Caco-2 (cell line): Measurements from ENCODE around the gene TRAK2. TPM values are rescaled to one million over a fixed set of nuclear protein-coding genes. Genes with fewer than 3 reads are reported as not detected.
A peak's percentile ranks its signal among the peaks of the same experiment; 100 is the strongest.

Experiments used
- BruUV-seq: library from RNA; stranded (reverse); fragments of 400-500 nt; replicated peaks from 2 replicates; lab custom pipeline; 2021; lab: Mats Ljungman, UMichigan
- CTCF ChIA-PET: fragments of 300-600 bp; sonication (Branson Sonifier 250); formaldehyde crosslinking; loops from one replicate; lab custom pipeline; 2022; ENCODE audit warnings: antibody characterized with exemption; lab: Charles Lee
- POLR2A ChIA-PET: fragments of 300-600 bp; sonication (Branson Sonifier 250); formaldehyde crosslinking; loops from one replicate; lab custom pipeline; 2022; ENCODE audit warnings: antibody characterized with exemption; lab: Charles Lee
- DNase-seq, 2 experiments: peaks; one replicate each; pipeline versions ENCODE4 v3.0.0 to v3.0.0-alpha.2; 2020 to 2022
- H3K27me3 ChIP-seq: replicated peaks from 2 replicates; pipeline ENCODE4 v1.6.0; 2011; ENCODE audit warnings: low read length; ENCODE audit not compliant: control insufficient read depth, insufficient read depth
- H3K36me3 ChIP-seq: 2 replicates; pipeline ENCODE4 v1.5.1; 2011; ENCODE audit warnings: low read length; ENCODE audit not compliant: control insufficient read depth, insufficient read depth
- H3K4me1 ChIP-seq: fragments of 250-450 bp; sonication (Bioruptor Pico); 2 replicates; pipeline ENCODE4 v1.5.1; 2020; ENCODE audit warnings: mild to moderate bottlenecking
- H3K4me3 ChIP-seq: 2 replicates; pipeline ENCODE4 v1.5.1; 2011; ENCODE audit warnings: low read depth, mild to moderate bottlenecking, control low read depth, low read length
- H3K9me3 ChIP-seq: fragments of 250-450 bp; sonication (Bioruptor Pico); 2 replicates; pipeline ENCODE4 v1.5.1; 2020; ENCODE audit warnings: mild to moderate bottlenecking, moderate library complexity
- H3K27ac Mint-ChIP-seq: one replicate; pipeline ENCODE4 v1.8.0; 2022; ENCODE audit warnings: mixed read lengths; ENCODE audit not compliant: unreplicated experiment
- H3K27me3 Mint-ChIP-seq: one replicate; pipeline ENCODE4 v1.8.0; 2022; ENCODE audit warnings: mixed read lengths; ENCODE audit not compliant: insufficient read depth, unreplicated experiment
- H3K36me3 Mint-ChIP-seq: one replicate; pipeline ENCODE4 v1.8.0; 2022; ENCODE audit warnings: mild to moderate bottlenecking, mixed read lengths; ENCODE audit not compliant: insufficient read depth, unreplicated experiment
- H3K4me1 Mint-ChIP-seq: one replicate; pipeline ENCODE4 v1.8.0; 2022; ENCODE audit warnings: low read depth, mixed read lengths; ENCODE audit not compliant: unreplicated experiment
- H3K4me3 Mint-ChIP-seq: one replicate; pipeline ENCODE4 v1.8.0; 2022; ENCODE audit warnings: mild to moderate bottlenecking, moderate library complexity, mixed read lengths; ENCODE audit not compliant: unreplicated experiment
- H3K9me3 Mint-ChIP-seq: one replicate; pipeline ENCODE4 v1.8.0; 2022; ENCODE audit warnings: mixed read lengths; ENCODE audit not compliant: unreplicated experiment
- CTCF ChIP-seq, 2 experiments: fragments of 200-600 bp in 1 of 2; IDR thresholded peaks; 1 replicate in 1 of 2; 2 replicates in 1 of 2; pipeline versions ENCODE4 v1.5.1 to v1.8.0; 2011 to 2022; ENCODE audit warnings: antibody characterized with exemption in 1 of 2, control low read depth in 1 of 2, inconsistent platforms in 1 of 2, low read depth in 1 of 2, low read length in 1 of 2, mild to moderate bottlenecking in 1 of 2, moderate library complexity in 1 of 2; ENCODE audit not compliant: insufficient read depth in 1 of 2, severe bottlenecking in 1 of 2, unreplicated experiment in 1 of 2
- intact Hi-C: fragments of 100-400 bp; cut with micrococcal nuclease; formaldehyde crosslinking; loops from one replicate; pipeline ENCODE4 v1.10.0; 2022; ENCODE audit not compliant: unreplicated experiment
- total RNA-seq: library from RNA; stranded (reverse); gene quantifications from 2 replicates; pipeline ENCODE4 v1.2.3, GENCODE V29; 2022

The TRAK2 gene
- total RNA-seq, 1 experiment from 2014 or later = 23.2 TPM

- no peak overlapping the region for H3K4me3 Mint-ChIP-seq
- no TSS peak for BruUV-seq
- no peaks in the 10 kb centered on the region for H3K27me3 Mint-ChIP-seq
- Histone ChIP-seq H3K4me3 (no peak overlapping the region), H3K4me1 (no peaks in the 10 kb centered on the region), H3K36me3 (no peaks in the 10 kb centered on the region), H3K27me3 (no peaks in the 10 kb centered on the region), H3K9me3 (no peaks in the 10 kb centered on the region)
- ChIA-PET CTCF (interaction anchor here (1.0 kb wide), 1 partner anchor 18 kb away, joined by 5 read pairs; no protein-coding TSS in a partner anchor), POLR2A (interaction anchor here (0.6 kb wide), 1 partner anchor 86 kb away, joined by 5 read pairs; no protein-coding TSS in a partner anchor)
- TF ChIP-seq CTCF (IDR thresholded peaks at IDR 0.05; ENCODE audit: insufficient read depth in 1 of 2, low read depth in 1 of 2, low read length in 1 of 2, severe bottlenecking in 1 of 2, unreplicated experiment in 1 of 2) = no peak
- no peaks in the 10 kb centered on the region for H3K36me3 Mint-ChIP-seq
- intact Hi-C loops = no loop called here
- DNase-seq = no peak
- no peak overlapping the region for H3K27ac Mint-ChIP-seq
- H3K9me3 Mint-ChIP-seq = no peaks in the 10 kb centered on the region
- peaks cover 7% of the 10 kb centered on the region for H3K4me1 Mint-ChIP-seq
Observed at GRCh38 chr2:201345625-201346213, 105.5 kb downstream of the TRAK2 start.

GRCh38 chr2:201344663-201345366, 106.4 kb downstream of the TRAK2 start:
- BruUV-seq = no TSS peak
- H3K36me3 Mint-ChIP-seq = no peaks in the 10 kb centered on the region
- Histone ChIP-seq H3K4me1 (no peaks in the 10 kb centered on the region), H3K9me3 (no peaks in the 10 kb centered on the region), H3K27me3 (no peaks in the 10 kb centered on the region), H3K4me3 (no peak overlapping the region), H3K36me3 (no peaks in the 10 kb centered on the region)
- no peaks in the 10 kb centered on the region for H3K9me3 Mint-ChIP-seq
- peak in 1 of 2 experiments; percentile 43 for DNase-seq
- no peak overlapping the region for H3K27ac Mint-ChIP-seq
- H3K27me3 Mint-ChIP-seq = peaks cover 2% of the 10 kb centered on the region
- no peak overlapping the region for H3K4me3 Mint-ChIP-seq
- ChIA-PET POLR2A (no interaction called here), CTCF (interaction anchor here (1.0 kb wide), 1 partner anchor 19 kb away, joined by 5 read pairs; no protein-coding TSS in a partner anchor)
- H3K4me1 Mint-ChIP-seq = peaks cover 7% of the 10 kb centered on the region
- peak; percentile 36 to 58 for TF ChIP-seq CTCF (IDR thresholded peaks at IDR 0.05; ENCODE audit: insufficient read depth in 1 of 2, low read depth in 1 of 2, low read length in 1 of 2, severe bottlenecking in 1 of 2, unreplicated experiment in 1 of 2)
- intact Hi-C loops = no loop called here

- TF ChIP-seq CTCF (IDR thresholded peaks at IDR 0.05; ENCODE audit: insufficient read depth in 1 of 2, low read depth in 1 of 2, low read length in 1 of 2, severe bottlenecking in 1 of 2, unreplicated experiment in 1 of 2) = no peak
- H3K36me3 Mint-ChIP-seq = no peaks in the 10 kb centered on the region
- H3K27ac Mint-ChIP-seq = no peak overlapping the region
Observed at GRCh38 chr2:201343559-201343958, 107.7 kb downstream of the TRAK2 start.

More at GRCh38 chr2:201343559-201343958, 107.7 kb downstream of the TRAK2 start:
- no peaks in the 10 kb centered on the region for H3K36me3 ChIP-seq
- ChIA-PET CTCF (no interaction called here), POLR2A (no interaction called here)
- no peak for DNase-seq
- peaks cover 2% of the 10 kb centered on the region for H3K27me3 Mint-ChIP-seq
- H3K4me3 Mint-ChIP-seq = no peak overlapping the region
- intact Hi-C loops = no loop called here
- H3K9me3 ChIP-seq = no peaks in the 10 kb centered on the region
- no peaks in the 10 kb centered on the region for H3K27me3 ChIP-seq
- no peaks in the 10 kb centered on the region for H3K4me1 Mint-ChIP-seq
- BruUV-seq = no TSS peak
- no peaks in the 10 kb centered on the region for H3K9me3 Mint-ChIP-seq
- no peak overlapping the region for H3K4me3 ChIP-seq
- H3K4me1 ChIP-seq = no peaks in the 10 kb centered on the region
